Sigmoid colon (tissue), 7 donors: ENCODE measurements around the gene GSTO2. TPM values are rescaled to one million over a fixed set of nuclear protein-coding genes. Genes with fewer than 3 reads are reported as not detected.

Source experiments
- DNase-seq: peaks from one replicate; pipeline ENCODE4 v3.0.0-alpha.2; 2019
- H3K27ac ChIP-seq, 4 donors: fragments of 200-600 bp; sonication (generic); one replicate each; pipeline ENCODE4 v1.5.1; 2016 to 2019; ENCODE audit warnings: mild to moderate bottlenecking in 1 of 4
- H3K27me3 ChIP-seq, 3 donors: fragments of 200-600 bp; sonication (generic); one replicate each; pipeline ENCODE4 v1.5.1; 2019; ENCODE audit warnings: mild to moderate bottlenecking in 1 of 3
- H3K36me3 ChIP-seq, 4 donors: fragments of 200-600 bp; sonication (generic); one replicate each; pipeline ENCODE4 v1.5.1; 2016 to 2019
- H3K4me1 ChIP-seq, 4 donors: fragments of 200-600 bp; sonication (generic); one replicate each; pipeline ENCODE4 v1.5.1; 2017 to 2019
- H3K4me3 ChIP-seq, 4 donors: fragments of 200-600 bp; sonication (generic); one replicate each; pipeline ENCODE4 v1.5.1; 2017 to 2019; ENCODE audit warnings: mild to moderate bottlenecking in 2 of 4, moderate library complexity in 1 of 4
- H3K9me3 ChIP-seq, 4 donors: fragments of 200-600 bp in 3 of 4; sonication (generic) in 3 of 4; one replicate each; pipeline versions ENCODE4 v1.5.1 to v1.6.1; 2013 to 2019
- CTCF ChIP-seq, 4 experiments: fragments of 450-650 bp in 3 of 4; fragments of 200-600 bp in 1 of 4; IDR thresholded peaks; one replicate each; pipeline ENCODE4 v1.5.1; 2016 to 2019; ENCODE audit warnings: antibody characterized with exemption in 4 of 4, mild to moderate bottlenecking in 3 of 4, moderate library complexity in 2 of 4
- EP300 ChIP-seq, 4 donors: sonication (generic); formaldehyde crosslinking; IDR thresholded peaks; one replicate each; pipeline ENCODE4 v1.6.1; 2017; ENCODE audit warnings: antibody characterized with exemption in 4 of 4
- POLR2A ChIP-seq, 2 donors: fragments of 450-650 bp; IDR thresholded peaks; one replicate each; pipeline ENCODE4 v1.6.1; 2016; ENCODE audit warnings: antibody characterized with exemption in 2 of 2, mild to moderate bottlenecking in 2 of 2, moderate library complexity in 2 of 2
- POLR2AphosphoS5 ChIP-seq, 4 donors: sonication (generic); formaldehyde crosslinking; IDR thresholded peaks; one replicate each; pipeline ENCODE4 v1.6.1; 2017; ENCODE audit warnings: antibody characterized with exemption in 4 of 4
- WGBS, 2 donors: extraction: QIAGEN DNeasy Blood & Tissue Kit; methylation state at CpG; one replicate each; pipeline ENCODE4 v1.1.7; 2013; 5-methylcytosine and 5-hydroxymethylcytosine counted together
- intact Hi-C: fragments of 100-400 bp; cut with DNase I; formaldehyde crosslinking; loops from one replicate; pipeline ENCODE4 v1.15.1; 2023
- polyA plus RNA-seq, 3 donors: library from polyadenylated mRNA; stranded (reverse); fragments of 200-250 nt; gene quantifications; one replicate each; pipeline ENCODE4 v1.2.3, GENCODE V29; 2013
- total RNA-seq, 4 donors: library from RNA; depleted of rRNA; stranded (reverse); fragments of >200 nt; gene quantifications; one replicate each; pipeline ENCODE4 v1.1.0, GENCODE V29; 2016
- donor health status: healthy with polysubstance abuse.
- donor health status: Bipolar disorder and iron deficiency.
- donor health status: healthy.

The GSTO2 gene
- total and polyA plus RNA-seq, 7 donors, result 0.68 to 13.2 (median 2.1) TPM

GRCh38 chr10:104303594-104304355, 34.8 kb downstream of the GSTO2 start:
- no peak for TF ChIP-seq POLR2AphosphoS5 (IDR thresholded peaks at IDR 0.05)
- no peak for TF ChIP-seq EP300 (IDR thresholded peaks at IDR 0.05)
- no peak for TF ChIP-seq CTCF (IDR thresholded peaks at IDR 0.05)
- no peak for TF ChIP-seq POLR2A (IDR thresholded peaks at IDR 0.05)

GRCh38 chr10:104304356-104304745, 35.4 kb downstream of the GSTO2 start:
- no peak for DNase-seq
- Histone ChIP-seq H3K4me3 (no peak overlapping the region), H3K27ac (peak overlapping the region in 1 of 4 donors; percentile 92), H3K9me3 (no peaks in the 10 kb centered on the region), H3K4me1 (peaks cover 0 to 31% (median 24%) of the 10 kb centered on the region in 4 donors), H3K27me3 (no peaks in the 10 kb centered on the region), H3K36me3 (no peaks in the 10 kb centered on the region)
- intact Hi-C loops, result no loop called here
- TF ChIP-seq POLR2A (IDR thresholded peaks at IDR 0.05) (no peak), POLR2AphosphoS5 (IDR thresholded peaks at IDR 0.05) (no peak), CTCF (IDR thresholded peaks at IDR 0.05) (no peak), EP300 (IDR thresholded peaks at IDR 0.05) (no peak)
- 88 to 89% methylated on average over 4 of the region's 4 CpGs for WGBS, 2 donors

More at GRCh38 chr10:104303594-104304355, 34.8 kb downstream of the GSTO2 start:
- no peaks in the 10 kb centered on the region for H3K36me3 ChIP-seq
- H3K27ac ChIP-seq, result peak overlapping the region in 1 of 4 donors; percentile 92
- WGBS, 2 donors, result 44 to 51% methylated on average over 2 of the region's 2 CpGs
- no peaks in the 10 kb centered on the region for H3K9me3 ChIP-seq
- no peaks in the 10 kb centered on the region for H3K27me3 ChIP-seq
- H3K4me3 ChIP-seq, result no peak overlapping the region
- no peak for DNase-seq
- H3K4me1 ChIP-seq, result peaks cover 0 to 32% (median 24%) of the 10 kb centered on the region in 4 donors
- intact Hi-C loops, result no loop called here

- Histone ChIP-seq H3K9me3 (no peaks in the 10 kb centered on the region), H3K4me3 (no peak overlapping the region), H3K27ac (peak overlapping the region in 2 of 4 donors; percentile 3 to 92), H3K36me3 (no peaks in the 10 kb centered on the region), H3K27me3 (no peaks in the 10 kb centered on the region), H3K4me1 (peaks cover 0 to 27% (median 20%) of the 10 kb centered on the region in 4 donors)
- intact Hi-C loops, result loop anchor here (1.0 kb wide), 1 partner anchor 45 kb away; no protein-coding TSS in a partner anchor
- WGBS, 2 donors, result 67 to 76% methylated on average over 8 of the region's 8 CpGs
- peak; percentile 60 for DNase-seq
- TF ChIP-seq POLR2AphosphoS5 (IDR thresholded peaks at IDR 0.05) (no peak), CTCF (IDR thresholded peaks at IDR 0.05) (no peak), POLR2A (IDR thresholded peaks at IDR 0.05) (no peak), EP300 (IDR thresholded peaks at IDR 0.05) (no peak)
Measured at GRCh38 chr10:104304927-104305326, 35.9 kb downstream of the GSTO2 start.

- intact Hi-C loops, result no loop called here
- TF ChIP-seq POLR2A (IDR thresholded peaks at IDR 0.05) (no peak), POLR2AphosphoS5 (IDR thresholded peaks at IDR 0.05) (no peak), EP300 (IDR thresholded peaks at IDR 0.05) (no peak)
- no peaks in the 10 kb centered on the region for H3K9me3 ChIP-seq
- no peaks in the 10 kb centered on the region for H3K27me3 ChIP-seq
- peak overlapping the region in 1 of 4 donors; percentile 92 for H3K27ac ChIP-seq
- DNase-seq, result peak; percentile 54
- H3K4me1 ChIP-seq, result peaks cover 0 to 17% (median 6%) of the 10 kb centered on the region in 4 donors
- H3K4me3 ChIP-seq, result no peak overlapping the region
- WGBS, 2 donors, result 73 to 86% methylated on average over 3 of the region's 3 CpGs
- H3K36me3 ChIP-seq, result peaks cover 0 to 11% (median 0%) of the 10 kb centered on the region in 4 donors
Measured at GRCh38 chr10:104306897-104307296, 37.9 kb downstream of the GSTO2 start.

- peak; percentile 58 for DNase-seq
- peaks cover 0 to 19% (median 6%) of the 10 kb centered on the region in 4 donors for H3K36me3 ChIP-seq
- intact Hi-C loops, result no loop called here
- TF ChIP-seq CTCF (IDR thresholded peaks at IDR 0.05), result no peak
- TF ChIP-seq POLR2AphosphoS5 (IDR thresholded peaks at IDR 0.05), result no peak
- no peak for TF ChIP-seq EP300 (IDR thresholded peaks at IDR 0.05)
- no peak for TF ChIP-seq POLR2A (IDR thresholded peaks at IDR 0.05)
- H3K27ac ChIP-seq, result peak overlapping the region in 1 of 4 donors; percentile 17
- no peaks in the 10 kb centered on the region for H3K9me3 ChIP-seq
- H3K4me1 ChIP-seq, result peaks cover 0 to 17% (median 6%) of the 10 kb centered on the region in 4 donors
- WGBS, 2 donors, result 76 to 82% methylated on average over 10 of the region's 10 CpGs
- H3K4me3 ChIP-seq, result no peak overlapping the region
- H3K27me3 ChIP-seq, result no peaks in the 10 kb centered on the region
Measured at GRCh38 chr10:104307576-104308438, 38.8 kb downstream of the GSTO2 start.
